GM21825 (cell line): Measurements from ENCODE around the gene UGT2B7.

Experiments used
- ATAC-seq: cut with Tn5 transposase; IDR thresholded peaks from one replicate; pipeline ENCODE4 v1.9.1; 2021; ENCODE audit warnings: mild to moderate bottlenecking, moderate library complexity; ENCODE audit not compliant: unreplicated experiment

UGT2B7 gene

GRCh38 chr4:69147334-69147733 is 51.1 kb downstream of the UGT2B7 start:
- ATAC-seq, result no peak

- no peak for ATAC-seq
Observed at GRCh38 chr4:69154021-69154420, 57.7 kb downstream of the UGT2B7 start.

GRCh38 chr4:69156913-69157312 is 60.6 kb downstream of the UGT2B7 start:
- ATAC-seq, result no peak
